K562 (cell line): ENCODE data around the gene LMLN.
"Not testable (repeated sequence)": the region's sequence is repeated elsewhere in the genome, so short reads cannot be mapped to it uniquely, and the experiment has no call there.

ENCODE experiments used
- CTCF ChIP-seq, 3 experiments: IDR thresholded peaks in 2 of 3; conservative IDR thresholded peaks in 1 of 3; 2 replicates each; pipeline ENCODE4 v1.5.1; 2011 to 2012; ENCODE audit warnings: low read length in 3 of 3, mild to moderate bottlenecking in 3 of 3, control low read depth in 2 of 3, improper control_type of control experiment in 1 of 3, inconsistent platforms in 1 of 3, low read depth in 1 of 3, mixed read lengths in 1 of 3, moderate library complexity in 1 of 3; ENCODE audit not compliant: insufficient read depth in 2 of 3
- EZH2 ChIP-seq: IDR thresholded peaks from 2 replicates; pipeline ENCODE4 v1.6.1; 2012; ENCODE audit warnings: low read depth, mild to moderate bottlenecking, inconsistent platforms, low read length, borderline replicate concordance
- GABPA ChIP-seq: fragments of 200-800 bp; sonication (Bioruptor generic); conservative IDR thresholded peaks from 2 replicates; pipeline ENCODE4 v1.6.1; 2016; ENCODE audit warnings: low read depth, missing genetic modification characterization, missing compliant biosample characterization
- JUN ChIP-seq, 2 experiments: sonication (generic) in 1 of 2; formaldehyde crosslinking in 1 of 2; IDR thresholded peaks; 2 replicates each; pipeline versions ENCODE4 v1.6.1 to v1.8.0; 2012 to 2022; ENCODE audit warnings: borderline replicate concordance in 2 of 2, mild to moderate bottlenecking in 2 of 2, improper control_type of control experiment in 1 of 2, low read depth in 1 of 2, low read length in 1 of 2, missing genetic modification reagents in 1 of 2
- POLR2A ChIP-seq: fragments of 450-650 bp; conservative IDR thresholded peaks from 2 replicates; pipeline ENCODE4 v1.6.1; 2016
- PREB ChIP-seq: sonication (generic); formaldehyde crosslinking; IDR thresholded peaks from 2 replicates; pipeline ENCODE4 v1.8.1; 2023; ENCODE audit warnings: mild to moderate bottlenecking, missing genetic modification reagents
- PTTG1 ChIP-seq: fragments of 450-650 bp; IDR thresholded peaks from 2 replicates; pipeline ENCODE4 v1.6.1; 2016; ENCODE audit warnings: low read depth, mild to moderate bottlenecking, missing genetic modification characterization, missing compliant biosample characterization
- STAG1 ChIP-seq: sonication (generic); formaldehyde crosslinking; IDR thresholded peaks from 2 replicates; pipeline ENCODE4 v1.5.0; 2020; ENCODE audit warnings: missing genetic modification reagents, borderline replicate concordance
- THAP12 ChIP-seq: fragments of 250-450 bp; sonication (Bioruptor Pico); IDR thresholded peaks from 2 replicates; pipeline ENCODE4 v1.9.0; 2021; ENCODE audit warnings: mild to moderate bottlenecking, inconsistent platforms
- ZNF24 ChIP-seq: fragments of 450-650 bp; IDR thresholded peaks from 2 replicates; pipeline ENCODE4 v1.6.1; 2016
- ZNF707 ChIP-seq: fragments of 250-450 bp; sonication (Bioruptor Pico); conservative IDR thresholded peaks from 2 replicates; pipeline ENCODE4 v1.8.0; 2022; ENCODE audit warnings: inconsistent platforms, mild to moderate bottlenecking, moderate library complexity
- TF ChIP-seq, protein P1 (sequence below): sonication (generic); formaldehyde crosslinking; IDR thresholded peaks from 2 replicates; pipeline ENCODE4 v1.5.0; 2020; ENCODE audit warnings: missing genetic modification reagents

DNA sequence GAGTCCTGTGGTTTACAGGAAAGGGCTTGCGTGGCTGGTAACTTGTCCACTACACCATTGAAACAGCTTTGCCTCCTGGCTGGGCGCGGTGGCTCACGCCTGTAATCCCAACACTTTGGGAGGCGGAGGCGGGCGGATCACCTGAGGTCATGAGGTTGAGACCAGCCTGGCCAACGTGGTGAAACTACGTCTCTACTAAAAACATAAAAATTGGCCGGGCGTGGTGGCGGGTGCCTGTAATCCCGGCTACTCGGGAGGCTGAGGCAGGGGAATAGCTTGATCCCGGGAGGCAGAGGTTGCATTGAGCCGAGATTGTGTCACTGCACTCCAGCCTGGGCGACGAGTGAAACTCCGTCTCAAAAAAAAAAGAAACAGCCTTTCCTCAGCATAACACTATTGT is 1.2 kb upstream of the LMLN start:
- not testable (repeated sequence) for TF ChIP-seq PREB; CTCF (IDR thresholded peaks at IDR 0.05 in 2 of 3, conservative IDR thresholded peaks at IDR 0.05 in 1 of 3; ENCODE audit: insufficient read depth in 2 of 3, low read depth in 1 of 3, low read length in 3 of 3); JUN (IDR thresholded peaks at IDR 0.05; ENCODE audit: borderline replicate concordance, low read depth, low read length); JUN (CRISPR knock-in tag; IDR thresholded peaks at IDR 0.05; ENCODE audit: borderline replicate concordance); ZNF707 (CRISPR knock-in tag); GABPA; ZNF24; THAP12; PTTG1 (tag); EZH2; STAG1 (CRISPR knock-in tag)
- TF ChIP-seq, protein P1, sequence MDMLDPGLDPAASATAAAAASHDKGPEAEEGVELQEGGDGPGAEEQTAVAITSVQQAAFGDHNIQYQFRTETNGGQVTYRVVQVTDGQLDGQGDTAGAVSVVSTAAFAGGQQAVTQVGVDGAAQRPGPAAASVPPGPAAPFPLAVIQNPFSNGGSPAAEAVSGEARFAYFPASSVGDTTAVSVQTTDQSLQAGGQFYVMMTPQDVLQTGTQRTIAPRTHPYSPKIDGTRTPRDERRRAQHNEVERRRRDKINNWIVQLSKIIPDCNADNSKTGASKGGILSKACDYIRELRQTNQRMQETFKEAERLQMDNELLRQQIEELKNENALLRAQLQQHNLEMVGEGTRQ = not testable (repeated sequence)
- peak; percentile 40 for TF ChIP-seq POLR2A
